Fibroblast of the aortic adventitia (primary cell): Measurements from ENCODE around the gene ADGRD1. TPM values are rescaled to one million over a fixed set of nuclear protein-coding genes. Genes with fewer than 3 reads are reported as not detected.

Experiments
- DNase-seq: peaks from one replicate; pipeline ENCODE4 v3.0.0-alpha.2; 2010; ENCODE audit warnings: low read depth
- H3K4me3 ChIP-seq: 2 replicates; pipeline ENCODE4 v1.5.1; 2011; ENCODE audit warnings: low read depth, mild to moderate bottlenecking, control low read depth, low read length, moderate library complexity
- total RNA-seq: library from RNA; depleted of rRNA; stranded (reverse); fragments of >200 nt; gene quantifications from 2 replicates; pipeline ENCODE4 v1.2.3, GENCODE V29; 2012; ENCODE audit warnings: low replicate concordance
- TF ChIP-seq, protein P1 (sequence below): IDR thresholded peaks from 2 replicates; pipeline ENCODE4 v1.5.1; 2011; ENCODE audit warnings: mild to moderate bottlenecking, low read length, control low read depth, inconsistent platforms; ENCODE audit not compliant: insufficient read depth

Gene ADGRD1
- total RNA-seq, 1 donor: 1.2 TPM

- TF ChIP-seq, protein P1, sequence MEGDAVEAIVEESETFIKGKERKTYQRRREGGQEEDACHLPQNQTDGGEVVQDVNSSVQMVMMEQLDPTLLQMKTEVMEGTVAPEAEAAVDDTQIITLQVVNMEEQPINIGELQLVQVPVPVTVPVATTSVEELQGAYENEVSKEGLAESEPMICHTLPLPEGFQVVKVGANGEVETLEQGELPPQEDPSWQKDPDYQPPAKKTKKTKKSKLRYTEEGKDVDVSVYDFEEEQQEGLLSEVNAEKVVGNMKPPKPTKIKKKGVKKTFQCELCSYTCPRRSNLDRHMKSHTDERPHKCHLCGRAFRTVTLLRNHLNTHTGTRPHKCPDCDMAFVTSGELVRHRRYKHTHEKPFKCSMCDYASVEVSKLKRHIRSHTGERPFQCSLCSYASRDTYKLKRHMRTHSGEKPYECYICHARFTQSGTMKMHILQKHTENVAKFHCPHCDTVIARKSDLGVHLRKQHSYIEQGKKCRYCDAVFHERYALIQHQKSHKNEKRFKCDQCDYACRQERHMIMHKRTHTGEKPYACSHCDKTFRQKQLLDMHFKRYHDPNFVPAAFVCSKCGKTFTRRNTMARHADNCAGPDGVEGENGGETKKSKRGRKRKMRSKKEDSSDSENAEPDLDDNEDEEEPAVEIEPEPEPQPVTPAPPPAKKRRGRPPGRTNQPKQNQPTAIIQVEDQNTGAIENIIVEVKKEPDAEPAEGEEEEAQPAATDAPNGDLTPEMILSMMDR: no peak
- no peak overlapping the region for H3K4me3 ChIP-seq
- no peak for DNase-seq
Measured at GRCh38 chr12:130956009-130956408, 2.3 kb downstream of the ADGRD1 start.

DNA sequence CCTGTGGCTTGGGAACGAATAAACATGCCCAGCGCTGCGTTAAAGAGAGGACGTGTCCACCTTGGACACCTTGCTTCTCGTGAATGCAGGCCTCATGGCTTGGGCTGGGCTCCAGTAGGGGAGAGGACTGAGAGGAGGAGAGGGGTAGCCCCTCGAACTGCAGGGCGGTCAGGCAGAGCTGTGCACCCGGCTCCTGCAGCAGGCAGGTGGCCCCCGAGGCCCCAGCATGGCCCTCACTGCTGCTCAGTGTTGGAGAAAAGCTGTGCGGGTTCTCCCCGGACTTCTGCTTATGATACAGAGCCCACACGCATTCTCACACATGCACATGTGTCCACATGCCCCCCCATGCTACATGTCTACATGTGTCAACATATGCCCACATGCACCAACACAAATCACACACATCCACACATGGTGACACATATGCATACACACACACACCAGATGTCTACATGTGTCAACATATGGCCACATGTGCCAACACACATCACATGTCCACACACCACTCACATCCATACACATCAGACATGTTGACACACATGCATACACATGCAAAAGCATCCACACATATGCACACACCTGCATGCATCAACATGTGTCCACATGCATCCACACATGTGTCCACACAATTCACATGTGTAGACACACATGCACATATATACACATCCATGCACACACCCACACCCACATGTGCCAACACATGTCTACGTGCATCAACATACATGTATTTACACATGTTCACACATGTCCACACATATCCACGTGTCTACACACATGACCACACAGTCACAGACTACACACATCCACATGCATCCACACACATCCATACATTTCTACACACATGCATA is 3.0 kb downstream of the ADGRD1 start:
- no peak for DNase-seq
- no peak overlapping the region for H3K4me3 ChIP-seq
- TF ChIP-seq, protein P1: no peak

DNA sequence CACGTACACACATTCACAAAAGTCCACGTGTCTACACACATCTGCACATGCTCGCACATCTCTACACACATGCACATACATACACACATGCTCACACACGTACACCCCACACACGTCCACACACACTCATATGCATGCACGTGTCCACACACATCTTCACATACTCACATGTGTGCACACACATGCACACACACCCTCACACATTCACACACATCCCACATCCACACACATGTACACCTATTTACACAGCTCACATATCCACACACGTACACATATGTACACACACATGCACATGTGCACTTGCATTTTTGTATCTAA is 3.6 kb downstream of the ADGRD1 start:
- DNase-seq: no peak
- no peak overlapping the region for H3K4me3 ChIP-seq
- TF ChIP-seq, protein P1: no peak

GRCh38 chr12:130958557-130959140 is 4.9 kb downstream of the ADGRD1 start:
- TF ChIP-seq, protein P1: no peak
- no peak overlapping the region for H3K4me3 ChIP-seq
- DNase-seq: no peak

DNA sequence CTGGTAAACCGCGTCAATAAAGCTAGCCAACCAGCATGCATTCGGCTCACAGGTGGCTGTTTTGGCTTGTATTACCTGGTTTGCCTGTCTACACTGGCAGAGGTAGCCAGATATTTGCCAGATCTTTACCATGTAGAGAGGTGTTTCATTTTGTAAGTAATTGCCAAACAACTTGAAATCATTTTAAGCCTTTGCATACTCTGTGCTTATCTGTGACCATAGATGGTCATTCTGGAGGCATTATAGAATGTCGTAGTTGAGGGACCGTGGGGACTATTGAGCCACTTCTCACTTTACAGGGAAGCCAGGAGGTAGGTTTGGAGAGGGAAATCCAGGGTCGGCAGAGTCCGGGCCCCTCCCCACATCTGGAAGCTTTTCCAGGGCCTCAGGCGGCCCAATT is 5.9 kb downstream of the ADGRD1 start:
- H3K4me3 ChIP-seq: no peak overlapping the region
- TF ChIP-seq, protein P1: no peak
- no peak for DNase-seq

DNA sequence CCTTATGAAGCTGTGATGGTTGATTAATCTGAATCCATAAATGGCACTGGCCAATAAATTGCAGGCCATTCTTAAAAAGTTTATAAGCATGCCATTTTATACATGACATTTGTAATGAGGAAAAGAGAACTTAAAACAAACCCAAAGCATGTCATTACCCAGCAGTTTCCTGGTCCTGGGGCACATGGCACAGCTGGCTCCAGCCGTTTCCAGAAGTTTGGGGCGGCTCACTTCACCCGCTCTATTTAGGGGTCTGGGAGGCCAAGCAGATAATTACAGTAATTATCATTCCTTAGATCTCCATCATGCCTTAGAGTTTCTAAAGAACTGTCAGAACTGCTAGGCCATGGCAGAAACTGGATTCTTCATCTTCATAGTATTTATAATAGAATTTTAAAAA is 6.4 kb downstream of the ADGRD1 start:
- H3K4me3 ChIP-seq: no peak overlapping the region
- no peak for DNase-seq
- TF ChIP-seq, protein P1: no peak
